HEK293 (cell line): ENCODE data around the gene ZKSCAN3.

Experiments
- GFI1B ChIP-seq: fragments of 450-650 bp; formaldehyde crosslinking; IDR thresholded peaks from 2 replicates; pipeline ENCODE4 v1.5.1; 2016; ENCODE audit warnings: missing biosample characterization, missing genetic modification characterization
- SCRT1 ChIP-seq: fragments of 450-650 bp; formaldehyde crosslinking; IDR thresholded peaks from 2 replicates; pipeline ENCODE4 v1.5.1; 2016; ENCODE audit warnings: missing biosample characterization, missing genetic modification characterization, borderline replicate concordance
- YY1 ChIP-seq: fragments of 450-650 bp; formaldehyde crosslinking; IDR thresholded peaks from 2 replicates; pipeline ENCODE4 v1.5.1; 2018; ENCODE audit warnings: missing biosample characterization, missing genetic modification characterization
- ZNF146 ChIP-seq: fragments of 450-650 bp; formaldehyde crosslinking; IDR thresholded peaks from 2 replicates; pipeline ENCODE4 v1.5.1; 2016; ENCODE audit warnings: missing biosample characterization, missing genetic modification characterization
- ZNF174 ChIP-seq: fragments of 450-650 bp; formaldehyde crosslinking; IDR thresholded peaks from 2 replicates; pipeline ENCODE4 v1.5.0; 2017; ENCODE audit warnings: missing biosample characterization, mild to moderate bottlenecking, missing genetic modification characterization
- ZNF184 ChIP-seq: fragments of 450-650 bp; IDR thresholded peaks from 2 replicates; pipeline ENCODE4 v1.5.1; 2018; ENCODE audit warnings: missing biosample characterization, mild to moderate bottlenecking, missing genetic modification characterization
- ZNF274 ChIP-seq, 2 experiments: fragments of 200-500 bp in 1 of 2; fragments of 450-650 bp in 1 of 2; sonication (Bioruptor generic) in 1 of 2; formaldehyde crosslinking in 1 of 2; IDR thresholded peaks; 2 replicates each; pipeline versions ENCODE4 v1.5.1 to v1.6.1; 2014 to 2016; ENCODE audit warnings: borderline replicate concordance in 1 of 2, inconsistent platforms in 1 of 2, low read length in 1 of 2, missing biosample characterization in 1 of 2, missing genetic modification characterization in 1 of 2
- ZNF843 ChIP-seq: fragments of 450-650 bp; formaldehyde crosslinking; IDR thresholded peaks from 2 replicates; pipeline ENCODE4 v1.5.1; 2016; ENCODE audit warnings: missing biosample characterization, missing genetic modification characterization
- TF ChIP-seq, protein P1 (sequence below): fragments of 450-650 bp; formaldehyde crosslinking; IDR thresholded peaks from 2 replicates; pipeline ENCODE4 v1.5.1; 2016; ENCODE audit warnings: missing biosample characterization, missing genetic modification characterization
- TF ChIP-seq, protein P2 (sequence below): fragments of 450-650 bp; formaldehyde crosslinking; IDR thresholded peaks from 2 replicates; pipeline ENCODE4 v1.5.1; 2016; ENCODE audit warnings: missing biosample characterization, missing genetic modification characterization
- TF ChIP-seq, protein P3 (sequence below): fragments of 450-650 bp; formaldehyde crosslinking; IDR thresholded peaks from 2 replicates; pipeline ENCODE4 v1.5.1; 2016; ENCODE audit warnings: missing biosample characterization, missing genetic modification characterization
- TF ChIP-seq, protein P4 (sequence below): fragments of 450-650 bp; formaldehyde crosslinking; IDR thresholded peaks from 2 replicates; pipeline ENCODE4 v1.5.1; 2016; ENCODE audit warnings: missing biosample characterization, missing genetic modification characterization

DNA sequence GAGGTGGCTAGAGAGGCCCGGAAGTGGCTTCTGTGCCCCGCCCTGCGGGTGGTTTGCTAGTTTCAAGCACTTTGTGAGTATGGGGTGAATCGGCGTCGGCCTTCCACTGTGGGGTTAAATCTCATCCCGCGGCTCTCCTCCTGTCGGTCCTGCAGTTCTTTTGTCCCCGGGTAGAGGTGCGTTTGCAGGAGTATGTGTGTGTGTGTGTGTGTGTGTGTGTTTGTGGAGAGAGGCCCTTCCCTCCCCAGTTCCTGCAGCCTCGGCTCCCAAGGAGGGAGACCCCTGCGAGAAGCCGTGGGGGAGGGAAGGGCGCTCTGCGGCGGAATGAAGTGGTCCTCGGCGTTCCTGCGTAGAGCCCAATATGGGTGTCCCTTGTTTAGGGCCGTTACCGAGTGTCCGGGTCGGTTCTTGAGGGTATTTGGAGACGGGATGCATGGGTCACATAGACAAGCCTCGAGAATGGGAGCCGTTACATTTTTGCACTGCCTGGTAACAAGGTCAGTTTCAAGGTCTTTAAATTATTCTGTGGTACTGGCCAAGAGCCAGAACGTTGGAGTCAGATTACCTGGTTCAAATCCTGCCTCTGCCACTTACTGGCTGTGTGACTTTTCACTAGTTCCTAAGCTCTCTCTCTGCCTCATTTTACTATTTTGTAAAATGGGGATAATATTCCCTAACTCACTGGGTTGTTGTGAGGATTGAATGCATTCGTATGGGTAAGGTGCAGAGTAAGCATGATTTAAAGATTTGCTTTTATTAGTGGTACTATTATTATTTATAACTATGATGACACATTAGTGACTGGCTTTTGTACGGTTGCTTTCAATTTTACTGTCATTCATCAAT, at the start of gene ZKSCAN3:
- TF ChIP-seq, protein P1, sequence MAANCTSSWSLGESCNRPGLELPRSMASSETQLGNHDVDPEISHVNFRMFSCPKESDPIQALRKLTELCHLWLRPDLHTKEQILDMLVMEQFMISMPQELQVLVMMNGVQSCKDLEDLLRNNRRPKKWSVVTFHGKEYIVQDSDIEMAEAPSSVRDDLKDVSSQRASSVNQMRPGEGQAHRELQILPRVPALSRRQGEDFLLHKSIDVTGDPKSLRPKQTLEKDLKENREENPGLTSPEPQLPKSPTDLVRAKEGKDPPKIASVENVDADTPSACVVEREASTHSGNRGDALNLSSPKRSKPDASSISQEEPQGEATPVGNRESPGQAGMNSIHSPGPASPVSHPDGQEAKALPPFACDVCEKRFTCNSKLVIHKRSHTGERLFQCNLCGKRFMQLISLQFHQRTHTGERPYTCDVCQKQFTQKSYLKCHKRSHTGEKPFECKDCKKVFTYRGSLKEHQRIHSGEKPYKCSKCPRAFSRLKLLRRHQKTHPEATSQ (tag by site-specific recombination) = no peak
- TF ChIP-seq ZNF843 (tag by site-specific recombination) = peak; percentile 77
- TF ChIP-seq ZNF146 = peak; percentile 11; the same call in 1 of the 2 replicates
- TF ChIP-seq, protein P2, sequence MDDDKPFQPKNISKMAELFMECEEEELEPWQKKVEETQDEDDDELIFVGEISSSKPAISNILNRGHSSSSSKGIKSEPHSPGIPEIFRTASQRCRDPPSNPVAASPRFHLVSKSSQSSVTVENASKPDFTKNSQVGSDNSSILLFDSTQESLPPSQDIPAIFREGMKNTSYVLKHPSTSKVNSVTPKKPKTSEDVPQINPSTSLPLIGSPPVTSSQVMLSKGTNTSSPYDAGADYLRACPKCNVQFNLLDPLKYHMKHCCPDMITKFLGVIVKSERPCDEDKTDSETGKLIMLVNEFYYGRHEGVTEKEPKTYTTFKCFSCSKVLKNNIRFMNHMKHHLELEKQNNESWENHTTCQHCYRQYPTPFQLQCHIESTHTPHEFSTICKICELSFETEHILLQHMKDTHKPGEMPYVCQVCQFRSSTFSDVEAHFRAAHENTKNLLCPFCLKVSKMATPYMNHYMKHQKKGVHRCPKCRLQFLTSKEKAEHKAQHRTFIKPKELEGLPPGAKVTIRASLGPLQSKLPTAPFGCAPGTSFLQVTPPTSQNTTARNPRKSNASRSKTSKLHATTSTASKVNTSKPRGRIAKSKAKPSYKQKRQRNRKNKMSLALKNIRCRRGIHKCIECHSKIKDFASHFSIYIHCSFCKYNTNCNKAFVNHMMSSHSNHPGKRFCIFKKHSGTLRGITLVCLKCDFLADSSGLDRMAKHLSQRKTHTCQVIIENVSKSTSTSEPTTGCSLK (tag by site-specific recombination) = no peak
- TF ChIP-seq ZNF184 (tag by site-specific recombination) = no peak
- peak; percentile 20; the same call in 1 of the 2 replicates for TF ChIP-seq YY1
- TF ChIP-seq, protein P3, sequence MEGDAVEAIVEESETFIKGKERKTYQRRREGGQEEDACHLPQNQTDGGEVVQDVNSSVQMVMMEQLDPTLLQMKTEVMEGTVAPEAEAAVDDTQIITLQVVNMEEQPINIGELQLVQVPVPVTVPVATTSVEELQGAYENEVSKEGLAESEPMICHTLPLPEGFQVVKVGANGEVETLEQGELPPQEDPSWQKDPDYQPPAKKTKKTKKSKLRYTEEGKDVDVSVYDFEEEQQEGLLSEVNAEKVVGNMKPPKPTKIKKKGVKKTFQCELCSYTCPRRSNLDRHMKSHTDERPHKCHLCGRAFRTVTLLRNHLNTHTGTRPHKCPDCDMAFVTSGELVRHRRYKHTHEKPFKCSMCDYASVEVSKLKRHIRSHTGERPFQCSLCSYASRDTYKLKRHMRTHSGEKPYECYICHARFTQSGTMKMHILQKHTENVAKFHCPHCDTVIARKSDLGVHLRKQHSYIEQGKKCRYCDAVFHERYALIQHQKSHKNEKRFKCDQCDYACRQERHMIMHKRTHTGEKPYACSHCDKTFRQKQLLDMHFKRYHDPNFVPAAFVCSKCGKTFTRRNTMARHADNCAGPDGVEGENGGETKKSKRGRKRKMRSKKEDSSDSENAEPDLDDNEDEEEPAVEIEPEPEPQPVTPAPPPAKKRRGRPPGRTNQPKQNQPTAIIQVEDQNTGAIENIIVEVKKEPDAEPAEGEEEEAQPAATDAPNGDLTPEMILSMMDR (tag by site-specific recombination) = peak; percentile 58; the same call in 1 of the 2 replicates
- TF ChIP-seq SCRT1 = no peak
- TF ChIP-seq, protein P4, sequence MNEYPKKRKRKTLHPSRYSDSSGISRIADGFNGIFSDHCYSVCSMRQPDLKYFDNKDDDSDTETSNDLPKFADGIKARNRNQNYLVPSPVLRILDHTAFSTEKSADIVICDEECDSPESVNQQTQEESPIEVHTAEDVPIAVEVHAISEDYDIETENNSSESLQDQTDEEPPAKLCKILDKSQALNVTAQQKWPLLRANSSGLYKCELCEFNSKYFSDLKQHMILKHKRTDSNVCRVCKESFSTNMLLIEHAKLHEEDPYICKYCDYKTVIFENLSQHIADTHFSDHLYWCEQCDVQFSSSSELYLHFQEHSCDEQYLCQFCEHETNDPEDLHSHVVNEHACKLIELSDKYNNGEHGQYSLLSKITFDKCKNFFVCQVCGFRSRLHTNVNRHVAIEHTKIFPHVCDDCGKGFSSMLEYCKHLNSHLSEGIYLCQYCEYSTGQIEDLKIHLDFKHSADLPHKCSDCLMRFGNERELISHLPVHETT (tag by site-specific recombination) = peak; percentile 91
- no peak for TF ChIP-seq ZNF174 (tag by site-specific recombination)
- TF ChIP-seq ZNF274 (IDR thresholded peaks at IDR 0.05; ENCODE audit: low read length) = no peak
- no peak for TF ChIP-seq ZNF274 (tag by site-specific recombination; IDR thresholded peaks at IDR 0.05; ENCODE audit: borderline replicate concordance)
- 0 out of 2 replicates have a peak, but pooled peaks have one; percentile 39 for TF ChIP-seq GFI1B (tag by site-specific recombination)
